ENCODE measurements around the gene FBXL2.

- TF ChIP-seq HDAC2 (IDR thresholded peaks at IDR 0.05; ENCODE audit: borderline replicate concordance in 1 of 2, low read depth in 2 of 2, low read length in 2 of 2) = no peak
- no peak for TF ChIP-seq RNF2 (IDR thresholded peaks at IDR 0.05; ENCODE audit: borderline replicate concordance, low read depth, low read length, missing control alignments, poor library complexity, severe bottlenecking)
- no peak for TF ChIP-seq ATF2 (IDR thresholded peaks at IDR 0.05; ENCODE audit: low read length)
- TF ChIP-seq CHD2 (IDR thresholded peaks at IDR 0.05; ENCODE audit: low read length) = no peak
- TF ChIP-seq GABPA (IDR thresholded peaks at IDR 0.05; ENCODE audit: borderline replicate concordance, insufficient read depth, low read length) = no peak
- TF ChIP-seq YY1 (IDR thresholded peaks at IDR 0.05; ENCODE audit: low read depth, low read length) = no peak
- TF ChIP-seq POLR2A (IDR thresholded peaks at IDR 0.05; ENCODE audit: control extremely low read depth in 1 of 2, low read depth in 2 of 2, low read length in 2 of 2) = peak in 1 of 2 experiments; percentile 24; a peak in 1 of 3 replicates
- no peak for TF ChIP-seq SRF (IDR thresholded peaks at IDR 0.05; ENCODE audit: low read depth, low read length)
- TF ChIP-seq POLR2AphosphoS5 (IDR thresholded peaks at IDR 0.05; ENCODE audit: low read depth, low read length) = no peak
- TF ChIP-seq TAF1 (IDR thresholded peaks at IDR 0.05; ENCODE audit: low read depth, low read length) = no peak
- no peak for TF ChIP-seq KDM4A (IDR thresholded peaks at IDR 0.05; ENCODE audit: low read depth, low read length, severe bottlenecking)
These were observed 106.7 kb downstream of the FBXL2 start for GRCh38 chr3:33383951-33384350.

Measured in H1 (cell line).